GM10266 (cell line): ENCODE data around the gene CLMP.
A peak's percentile ranks its signal among the peaks of the same experiment; 100 is the strongest.

Source experiments
- DNase-seq: peaks from one replicate; pipeline ENCODE4 v3.0.0; 2012; ENCODE audit errors: extremely low spot score
- TF ChIP-seq, protein P1 (sequence below): IDR thresholded peaks from 2 replicates; pipeline ENCODE4 v1.5.1; 2012; ENCODE audit warnings: mild to moderate bottlenecking, low read depth; ENCODE audit not compliant: control insufficient read depth, insufficient read depth; ENCODE audit errors: missing control alignments

Gene CLMP

DNA sequence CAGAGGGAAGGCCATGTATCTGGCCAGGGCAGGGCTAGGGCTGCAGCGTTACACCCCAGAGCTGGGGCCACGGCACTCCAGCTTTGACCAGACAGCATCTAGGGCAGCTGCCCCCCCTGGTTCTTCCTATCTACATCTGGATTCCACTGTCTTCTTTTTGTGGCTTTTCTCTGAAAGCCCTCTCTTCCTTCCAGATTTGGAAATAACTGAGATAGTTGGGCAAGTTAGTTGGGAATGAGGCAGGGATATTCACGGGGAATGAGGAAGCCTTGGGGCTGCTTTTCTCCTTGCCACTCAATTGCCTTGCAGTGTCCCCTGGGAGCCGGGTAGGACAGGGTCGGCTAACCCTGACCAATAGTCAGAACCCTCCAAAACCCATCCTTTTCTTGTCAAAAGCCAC is 26.8 kb downstream of the CLMP start:
- TF ChIP-seq, protein P1, sequence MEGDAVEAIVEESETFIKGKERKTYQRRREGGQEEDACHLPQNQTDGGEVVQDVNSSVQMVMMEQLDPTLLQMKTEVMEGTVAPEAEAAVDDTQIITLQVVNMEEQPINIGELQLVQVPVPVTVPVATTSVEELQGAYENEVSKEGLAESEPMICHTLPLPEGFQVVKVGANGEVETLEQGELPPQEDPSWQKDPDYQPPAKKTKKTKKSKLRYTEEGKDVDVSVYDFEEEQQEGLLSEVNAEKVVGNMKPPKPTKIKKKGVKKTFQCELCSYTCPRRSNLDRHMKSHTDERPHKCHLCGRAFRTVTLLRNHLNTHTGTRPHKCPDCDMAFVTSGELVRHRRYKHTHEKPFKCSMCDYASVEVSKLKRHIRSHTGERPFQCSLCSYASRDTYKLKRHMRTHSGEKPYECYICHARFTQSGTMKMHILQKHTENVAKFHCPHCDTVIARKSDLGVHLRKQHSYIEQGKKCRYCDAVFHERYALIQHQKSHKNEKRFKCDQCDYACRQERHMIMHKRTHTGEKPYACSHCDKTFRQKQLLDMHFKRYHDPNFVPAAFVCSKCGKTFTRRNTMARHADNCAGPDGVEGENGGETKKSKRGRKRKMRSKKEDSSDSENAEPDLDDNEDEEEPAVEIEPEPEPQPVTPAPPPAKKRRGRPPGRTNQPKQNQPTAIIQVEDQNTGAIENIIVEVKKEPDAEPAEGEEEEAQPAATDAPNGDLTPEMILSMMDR, result no peak
- no peak for DNase-seq

DNA sequence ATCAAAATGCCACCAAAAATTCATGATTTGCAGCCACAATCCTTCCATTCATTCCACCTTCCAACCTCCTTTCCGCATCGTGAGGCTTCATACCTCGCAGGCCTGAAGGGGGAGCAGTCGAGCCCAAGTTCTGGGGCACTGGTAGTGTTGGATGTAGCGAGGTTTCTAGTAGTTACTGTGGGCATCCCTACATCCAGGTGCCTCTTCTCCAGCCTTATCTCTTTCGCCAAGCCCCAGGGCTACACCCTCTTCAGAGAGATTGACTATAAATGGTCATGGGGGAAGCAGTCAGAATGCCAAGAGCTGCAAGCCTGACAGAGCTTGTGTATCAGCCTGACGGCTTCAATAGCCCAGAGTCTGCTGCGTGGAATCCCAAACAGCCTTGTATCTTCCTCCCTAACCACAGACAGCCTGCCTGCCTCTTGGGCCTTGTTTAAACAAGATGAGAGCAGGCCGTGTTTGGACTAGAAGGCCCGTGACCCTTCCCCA is 28.9 kb downstream of the CLMP start:
- DNase-seq, result no peak
- TF ChIP-seq, protein P1, result peak; percentile 52

DNA sequence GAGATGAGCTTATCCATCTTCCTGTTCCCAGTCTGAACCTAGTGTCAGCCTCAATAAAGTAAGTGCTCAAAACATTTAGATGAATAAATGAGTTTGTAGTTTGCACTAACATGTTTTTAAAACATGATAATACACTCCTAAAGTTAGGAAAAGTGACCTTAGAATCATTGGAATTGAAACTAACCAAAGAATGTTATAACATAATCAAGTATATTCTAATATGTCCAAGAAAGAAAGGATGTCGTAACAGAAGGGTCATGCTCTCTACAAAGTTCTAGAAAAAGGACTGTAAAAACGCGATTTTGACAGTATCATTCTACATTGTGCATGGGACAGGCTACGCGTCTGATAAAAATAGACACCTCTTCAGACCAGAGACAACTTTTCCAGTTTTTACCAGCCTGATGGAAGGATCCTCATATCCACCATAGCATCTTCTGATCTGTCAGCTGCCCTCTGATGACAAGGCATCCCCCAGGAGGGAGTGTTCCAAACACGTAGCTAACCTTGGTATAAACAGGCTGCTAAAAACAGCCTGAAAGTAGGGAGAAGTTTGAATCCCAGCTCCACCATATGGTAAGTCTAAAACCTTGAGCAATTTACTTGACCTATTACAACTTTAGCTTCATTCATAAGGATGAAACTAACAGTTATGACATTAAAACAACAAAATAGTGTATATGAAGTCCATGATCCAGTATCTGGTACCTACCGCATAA is 30.2 kb downstream of the CLMP start:
- TF ChIP-seq, protein P1, result no peak
- DNase-seq, result no peak

DNA sequence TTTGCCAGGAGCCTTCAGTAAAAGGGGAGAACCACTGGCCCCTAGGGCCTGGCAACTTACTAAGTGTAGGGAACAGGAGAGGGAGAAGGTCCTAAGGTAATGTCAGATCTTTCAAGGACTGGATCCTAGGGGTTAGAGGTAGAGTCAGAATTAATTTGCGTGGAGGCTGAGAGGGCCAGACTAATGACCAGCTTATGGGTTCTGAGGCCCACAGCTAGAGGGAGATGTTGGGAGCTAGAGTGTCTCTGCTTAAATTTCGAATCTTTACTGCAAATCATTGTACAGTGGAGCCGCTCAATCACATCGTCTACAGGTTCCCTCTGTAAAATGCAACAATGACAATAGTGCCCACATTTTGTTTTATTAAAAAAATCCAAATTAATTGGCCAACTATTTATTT is 31.4 kb downstream of the CLMP start:
- no peak for DNase-seq
- TF ChIP-seq, protein P1, result no peak

DNA sequence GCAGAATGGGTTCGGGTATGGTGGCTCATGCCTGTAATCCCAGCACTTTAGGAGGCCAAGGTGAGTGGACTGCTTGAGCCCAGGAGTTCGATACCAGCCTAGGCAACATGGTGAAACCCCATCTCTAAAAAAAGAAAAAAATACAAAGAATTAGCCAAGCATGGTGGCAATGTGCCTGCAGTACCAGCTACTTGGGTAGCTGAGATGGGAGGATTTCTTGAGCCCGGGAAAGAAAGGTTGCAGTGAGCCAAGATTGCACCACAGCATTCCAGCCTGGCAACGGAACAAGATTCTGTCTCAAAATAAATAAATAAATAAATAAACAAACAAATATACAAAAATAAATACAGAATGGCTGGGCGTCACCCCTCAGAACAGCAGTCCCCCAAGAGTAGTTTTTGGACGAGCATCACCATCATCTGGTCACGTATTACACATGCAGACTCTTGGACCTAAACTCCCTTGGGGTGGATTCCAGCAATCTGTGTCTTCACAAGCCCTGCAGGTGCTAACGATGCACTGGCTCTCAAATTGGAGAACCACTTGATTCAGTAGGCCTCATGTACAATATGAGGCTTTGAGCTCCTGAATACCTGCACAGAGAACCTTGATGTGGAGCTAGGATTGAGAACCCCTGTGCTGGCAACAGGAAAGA is 33.5 kb downstream of the CLMP start:
- no peak for DNase-seq
- TF ChIP-seq, protein P1, result no peak

DNA sequence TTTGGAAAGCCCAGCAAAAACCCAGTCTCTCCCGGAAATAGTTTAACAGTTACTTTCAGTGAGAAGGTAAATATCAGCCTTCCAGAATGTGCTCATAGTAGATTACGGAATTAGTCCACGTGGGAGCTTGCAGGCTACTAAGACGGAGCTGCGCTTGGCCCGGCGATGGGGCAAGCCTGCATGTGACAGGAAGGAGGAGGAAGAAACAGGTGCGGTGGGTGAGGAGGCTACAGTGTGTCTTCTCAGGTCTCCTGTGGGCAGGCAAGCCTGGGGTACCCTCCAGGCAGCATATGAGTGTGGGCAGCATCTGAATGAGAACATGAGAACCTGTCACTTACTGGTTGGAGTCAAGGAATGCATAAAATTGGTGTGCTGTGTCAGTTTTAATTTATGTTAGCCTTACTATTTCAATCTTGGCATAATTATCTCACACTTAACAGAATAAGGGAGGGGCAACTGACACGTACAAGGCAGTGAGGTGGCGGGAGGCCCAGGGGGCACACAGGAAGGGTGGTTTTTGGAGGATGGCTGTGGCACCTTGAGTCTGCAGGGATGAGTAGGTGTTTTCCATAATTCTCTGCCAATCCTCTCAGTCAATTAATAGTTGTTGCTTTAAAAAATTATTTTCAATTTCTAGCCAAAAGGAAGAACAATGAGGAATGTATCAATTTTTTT is 35.7 kb downstream of the CLMP start:
- TF ChIP-seq, protein P1, result no peak
- DNase-seq, result no peak
